GM12878 (cell line): ENCODE measurements around the gene LAD1. TPM values are rescaled to one million over a fixed set of nuclear protein-coding genes. Genes with fewer than 3 reads are reported as not detected.

Experiments
- ATAC-seq: fragments of 200-7000 bp; cut with Tn5 transposase; 3 replicates; pipeline ENCODE4 v1.9.1; 2020; ENCODE audit warnings: mild to moderate bottlenecking, moderate library complexity
- BruUV-seq: library from RNA; stranded (reverse); fragments of 400-500 nt; replicated peaks from 2 replicates; lab custom pipeline; 2021; lab: Mats Ljungman, UMichigan
- CTCF ChIA-PET: fragments of 300-600 bp; sonication (Branson Sonifier 250); formaldehyde crosslinking; extraction: SDS; loops from one replicate; lab custom pipeline; 2021; ENCODE audit warnings: inconsistent platforms; lab: Yijun Ruan, JAX
- POLR2A ChIA-PET: fragments of 350-600 bp; formaldehyde crosslinking; extraction: SDS; loops from one replicate; lab custom pipeline; 2021; ENCODE audit warnings: inconsistent platforms; lab: Charles Lee
- RAD21 ChIA-PET: fragments of 300-600 bp; sonication (Branson Sonifier 250); formaldehyde crosslinking; loops from one replicate; lab custom pipeline; 2023; ENCODE audit warnings: antibody characterized with exemption; ENCODE audit not compliant: unreplicated experiment; lab: Charles Lee
- SMC1A ChIA-PET: fragments of 300-600 bp; sonication (Branson Sonifier 250); formaldehyde crosslinking; loops from one replicate; lab custom pipeline; 2023; ENCODE audit not compliant: unreplicated experiment, uncharacterized antibody; lab: Charles Lee
- DNase-seq: peaks from one replicate; pipeline ENCODE4 v3.0.0-alpha.2; 2011; ENCODE audit warnings: low read depth, low spot score
- FAIRE-seq: peaks from 3 replicates; lab custom pipeline; 2011; peaks lifted over from hg19 to GRCh38; lab: Jason Lieb, UNC
- H2AFZ ChIP-seq: 2 replicates; pipeline ENCODE4 v1.6.0; 2011; ENCODE audit warnings: low read depth, low read length, control low read depth; ENCODE audit not compliant: control insufficient read depth
- H3K27ac ChIP-seq: 2 replicates; pipeline ENCODE4 v1.5.1; 2011; ENCODE audit warnings: control low read depth; ENCODE audit not compliant: control insufficient read depth, insufficient read depth
- H3K27me3 ChIP-seq, 2 experiments: replicated peaks in 1 of 2; 2 replicates each; pipeline versions ENCODE4 v1.6.0 to v1.6.1; 2011; ENCODE audit warnings: low read length in 1 of 2; ENCODE audit not compliant: control insufficient read depth in 2 of 2, insufficient read depth in 2 of 2
- H3K36me3 ChIP-seq, 2 experiments: 2 replicates each; pipeline ENCODE4 v1.5.1; 2011; ENCODE audit warnings: low read length in 1 of 2; ENCODE audit not compliant: control insufficient read depth in 2 of 2, insufficient read depth in 2 of 2
- H3K4me1 ChIP-seq: 2 replicates; pipeline ENCODE4 v1.6.1; 2011; ENCODE audit warnings: mild to moderate bottlenecking, low read length, moderate library complexity, mixed read lengths; ENCODE audit not compliant: control insufficient read depth, insufficient read depth
- H3K4me2 ChIP-seq: 2 replicates; pipeline ENCODE4 v1.6.0; 2011; ENCODE audit warnings: control low read depth; ENCODE audit not compliant: control insufficient read depth, insufficient read depth
- H3K4me3 ChIP-seq: fragments of 200-600 bp; sonication (generic); 2 replicates; pipeline ENCODE4 v1.5.1; 2016
- H3K79me2 ChIP-seq: 2 replicates; pipeline ENCODE4 v1.6.0; 2011; ENCODE audit warnings: low read length; ENCODE audit not compliant: control insufficient read depth, insufficient read depth
- H3K9ac ChIP-seq: 2 replicates; pipeline ENCODE4 v1.8.0; 2011; ENCODE audit warnings: low read length, control low read depth, mixed read lengths; ENCODE audit not compliant: control insufficient read depth, insufficient read depth
- H3K9me3 ChIP-seq: replicated peaks from 3 replicates; pipeline ENCODE4 v1.5.1; 2011; ENCODE audit warnings: mild to moderate bottlenecking, low read length; ENCODE audit not compliant: control insufficient read depth, insufficient read depth
- H4K20me1 ChIP-seq: 2 replicates; pipeline ENCODE4 v1.6.0; 2011; ENCODE audit not compliant: control insufficient read depth, insufficient read depth
- ATF2 ChIP-seq: IDR thresholded peaks from 2 replicates; pipeline ENCODE4 v1.6.1; 2012; ENCODE audit warnings: low read length, inconsistent platforms
- CREM ChIP-seq: IDR thresholded peaks from 2 replicates; pipeline ENCODE4 v1.6.1; 2014; ENCODE audit warnings: antibody characterized with exemption, low read depth
- EP300 ChIP-seq, 2 experiments: fragments of 150-350 bp in 1 of 2; IDR thresholded peaks; 2 replicates each; pipeline ENCODE4 v1.6.1; 2011 to 2012; ENCODE audit warnings: low read depth in 2 of 2, low read length in 2 of 2, borderline replicate concordance in 1 of 2, improper control_type of control experiment in 1 of 2, inconsistent platforms in 1 of 2; ENCODE audit not compliant: control insufficient read depth in 1 of 2
- ESRRA ChIP-seq: IDR thresholded peaks from 2 replicates; pipeline ENCODE4 v1.6.1; 2012; ENCODE audit warnings: mild to moderate bottlenecking, low read length, improper control_type of control experiment
- HDAC2 ChIP-seq: fragments of 200-600 bp; sonication (generic); IDR thresholded peaks from 2 replicates; pipeline ENCODE4 v1.6.1; 2017
- HDAC6 ChIP-seq: fragments of 200-600 bp; sonication (generic); IDR thresholded peaks from one replicate; pipeline ENCODE4 v1.8.0; 2017; ENCODE audit warnings: antibody characterized with exemption; ENCODE audit not compliant: unreplicated experiment
- IKZF2 ChIP-seq, 2 experiments: fragments of 450-650 bp; IDR thresholded peaks; 2 replicates each; pipeline ENCODE4 v1.6.1; 2017; ENCODE audit warnings: mild to moderate bottlenecking in 2 of 2, moderate library complexity in 2 of 2
- JUND ChIP-seq: IDR thresholded peaks from 2 replicates; pipeline ENCODE4 v1.6.1; 2012; ENCODE audit warnings: low read depth, mild to moderate bottlenecking, low read length, improper control_type of control experiment, moderate library complexity
- MEF2B ChIP-seq: fragments of 450-650 bp; IDR thresholded peaks from 2 replicates; pipeline ENCODE4 v1.6.1; 2018; ENCODE audit warnings: mild to moderate bottlenecking, moderate library complexity; ENCODE audit not compliant: partially characterized antibody, poor library complexity, severe bottlenecking
- MTA2 ChIP-seq: fragments of 450-650 bp; IDR thresholded peaks from 2 replicates; pipeline ENCODE4 v1.6.1; 2016; ENCODE audit warnings: low read depth, mild to moderate bottlenecking, moderate library complexity
- NR2F1 ChIP-seq: fragments of 450-650 bp; conservative IDR thresholded peaks from 2 replicates; pipeline ENCODE4 v1.6.1; 2017; ENCODE audit warnings: mild to moderate bottlenecking
- PAX5 ChIP-seq: IDR thresholded peaks from 2 replicates; pipeline ENCODE4 v1.6.1; 2011; ENCODE audit warnings: low read depth, low read length, borderline replicate concordance
- PAX8 ChIP-seq: fragments of 450-650 bp; IDR thresholded peaks from 2 replicates; pipeline ENCODE4 v1.6.1; 2017; ENCODE audit warnings: mild to moderate bottlenecking, moderate library complexity
- RAD21 ChIP-seq: IDR thresholded peaks from 2 replicates; pipeline ENCODE4 v1.6.1; 2011; ENCODE audit warnings: mild to moderate bottlenecking, low read depth, low read length, moderate library complexity; ENCODE audit not compliant: insufficient read depth
- SREBF2 ChIP-seq: IDR thresholded peaks from 2 replicates; pipeline ENCODE4 v1.6.1; 2012; ENCODE audit warnings: mild to moderate bottlenecking, low read length
- TBL1XR1 ChIP-seq: IDR thresholded peaks from 2 replicates; pipeline ENCODE4 v1.6.1; 2012; ENCODE audit warnings: low read depth, low read length, improper control_type of control experiment
- TCF3 ChIP-seq: IDR thresholded peaks from 2 replicates; pipeline ENCODE4 v1.6.1; 2012; ENCODE audit warnings: low read depth, mild to moderate bottlenecking, low read length, borderline replicate concordance; ENCODE audit not compliant: insufficient read depth
- WGBS: methylation state at CpG from one replicate; pipeline ENCODE4 v1.1.6; 2016; ENCODE audit warnings: low lambda C conversion rate; ENCODE audit not compliant: insufficient replicate concordance, insufficient coverage; ENCODE audit errors: missing lambda C conversion rate; 5-methylcytosine and 5-hydroxymethylcytosine counted together
- in situ Hi-C: fragments of 300-500 bp; cut with MboI; formaldehyde crosslinking; loops from 9 replicates; pipeline ENCODE4 v1.14.3; 2018; ENCODE audit warnings: mixed read lengths
- intact Hi-C: fragments of 100-400 bp; cut with micrococcal nuclease; formaldehyde crosslinking; loops from one replicate; pipeline ENCODE4 v1.14.2; 2022; ENCODE audit not compliant: unreplicated experiment
- polyA plus RNA-seq, 11 experiments: library from polyadenylated mRNA; depleted of rRNA in 4 of 11; unstranded in 6 of 11; stranded (reverse) in 5 of 11; fragments of >200 nt; fragmentation: Nextera tagmentation in 4 of 11; fragmentation: Illumina TruSeq in 1 of 11; extraction: Ambion mirVana in 4 of 11; extraction: Trizol in 1 of 11; gene quantifications; 1 replicate in 1 of 11; 2 replicates in 10 of 11; pipeline versions ENCODE4 v1.2.1 to v1.2.3, GENCODE V29; 2011 to 2016; ENCODE audit warnings: inconsistent platforms in 2 of 11, missing spikeins in 2 of 11, low read depth in 1 of 11
- total RNA-seq, 4 experiments: library from RNA; depleted of rRNA in 3 of 4; stranded (reverse); fragments of >200 nt in 3 of 4; fragmentation: Illumina TruSeq in 1 of 4; extraction: Trizol in 1 of 4; gene quantifications; 2 replicates each; pipeline versions ENCODE4 v1.2.1 to v1.2.3, GENCODE V29; 2013 to 2021
- TF ChIP-seq, protein P1 (sequence below): fragments of 450-650 bp; IDR thresholded peaks from 2 replicates; pipeline ENCODE4 v1.6.1; 2016; ENCODE audit warnings: mild to moderate bottlenecking
- TF ChIP-seq, protein P2 (sequence below): IDR thresholded peaks from 2 replicates; pipeline ENCODE4 v1.6.1; 2012; ENCODE audit warnings: low read depth, low read length, improper control_type of control experiment

The LAD1 gene
- total and polyA plus RNA-seq, 10 of the 15 experiments (the other 5 are each of a cell fraction or from before 2014, with no cell fraction given) = 0.05 to 0.48 (median 0.32) TPM; not detected in 3

DNA sequence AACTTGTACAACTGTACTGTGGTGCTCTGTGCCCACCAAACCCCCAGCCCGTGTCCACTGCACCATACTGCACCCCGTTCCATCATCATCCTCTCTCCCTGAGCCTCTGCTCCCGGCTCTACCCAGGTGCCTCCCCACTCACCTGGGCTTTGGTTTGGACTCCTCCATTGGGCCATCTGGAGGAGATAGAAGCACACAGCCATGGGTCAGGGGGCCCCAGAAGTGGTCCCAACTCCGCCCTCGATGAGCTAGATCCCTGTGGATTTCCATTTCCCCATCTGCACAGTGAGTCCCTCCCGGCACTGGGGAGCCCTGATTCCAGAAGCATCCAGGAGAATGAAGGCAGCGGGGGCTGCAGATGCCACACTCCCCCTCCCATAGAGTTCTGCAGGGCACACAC is 32.4 kb downstream of the LAD1 start:
- RAD21 ChIA-PET = no interaction called here
- no peak for ATAC-seq
- intact Hi-C loops = loop anchor here (10.0 kb wide), 1 partner anchor 282 kb away; no protein-coding TSS in a partner anchor

DNA sequence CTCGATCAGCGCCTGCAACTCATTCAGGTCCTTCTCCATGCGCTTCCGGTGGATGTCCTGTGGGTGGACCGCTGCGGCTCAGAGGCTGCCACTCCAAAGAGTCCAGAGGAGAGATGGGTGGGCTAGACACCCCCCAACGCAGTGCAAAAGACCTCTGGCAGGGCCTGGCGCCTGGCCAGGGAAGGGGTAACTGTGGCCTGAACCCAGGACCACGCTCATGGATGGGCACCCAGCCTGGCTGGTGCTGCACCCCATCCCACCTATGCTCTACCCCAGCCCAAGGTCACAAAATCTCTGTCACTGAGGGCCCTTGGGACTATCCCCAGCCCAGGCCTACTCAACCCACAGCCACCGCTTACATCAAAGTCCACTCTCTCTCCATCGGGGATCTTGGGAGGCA is 33.9 kb downstream of the LAD1 start:
- Histone ChIP-seq H2AFZ (no peak overlapping the region), H4K20me1 (no peaks in the 10 kb centered on the region), H3K4me2 (no peak overlapping the region), H3K4me1 (no peaks in the 10 kb centered on the region), H3K27me3 (peaks cover 3% of the 10 kb centered on the region in 2 experiments), H3K9ac (no peak overlapping the region), H3K4me3 (no peak overlapping the region), H3K79me2 (no peaks in the 10 kb centered on the region), H3K36me3 (no peaks in the 10 kb centered on the region), H3K27ac (no peak overlapping the region), H3K9me3 (no peaks in the 10 kb centered on the region)
- SMC1A ChIA-PET = no interaction called here
- intact Hi-C loops = loop anchor here (10.0 kb wide), 1 partner anchor 280 kb away; no protein-coding TSS in a partner anchor
- FAIRE-seq (no peak), DNase-seq (no peak), ATAC-seq (no peak)
- in situ Hi-C loops = no loop called here
- POLR2A ChIA-PET = no interaction called here
- CTCF ChIA-PET = interaction anchor here (0.6 to 1.2 kb wide), 3 partner anchors 15 to 147 kb away, joined by 3 read pairs; no protein-coding TSS in a partner anchor
- WGBS = 63% methylated on average over 11 of the region's 11 CpGs
- RAD21 ChIA-PET = no interaction called here
- BruUV-seq = no TSS peak
- TF ChIP-seq, protein P1, sequence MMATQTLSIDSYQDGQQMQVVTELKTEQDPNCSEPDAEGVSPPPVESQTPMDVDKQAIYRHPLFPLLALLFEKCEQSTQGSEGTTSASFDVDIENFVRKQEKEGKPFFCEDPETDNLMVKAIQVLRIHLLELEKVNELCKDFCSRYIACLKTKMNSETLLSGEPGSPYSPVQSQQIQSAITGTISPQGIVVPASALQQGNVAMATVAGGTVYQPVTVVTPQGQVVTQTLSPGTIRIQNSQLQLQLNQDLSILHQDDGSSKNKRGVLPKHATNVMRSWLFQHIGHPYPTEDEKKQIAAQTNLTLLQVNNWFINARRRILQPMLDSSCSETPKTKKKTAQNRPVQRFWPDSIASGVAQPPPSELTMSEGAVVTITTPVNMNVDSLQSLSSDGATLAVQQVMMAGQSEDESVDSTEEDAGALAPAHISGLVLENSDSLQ = no peak
- TF ChIP-seq PAX5 = no peak
- TF ChIP-seq, protein P2, sequence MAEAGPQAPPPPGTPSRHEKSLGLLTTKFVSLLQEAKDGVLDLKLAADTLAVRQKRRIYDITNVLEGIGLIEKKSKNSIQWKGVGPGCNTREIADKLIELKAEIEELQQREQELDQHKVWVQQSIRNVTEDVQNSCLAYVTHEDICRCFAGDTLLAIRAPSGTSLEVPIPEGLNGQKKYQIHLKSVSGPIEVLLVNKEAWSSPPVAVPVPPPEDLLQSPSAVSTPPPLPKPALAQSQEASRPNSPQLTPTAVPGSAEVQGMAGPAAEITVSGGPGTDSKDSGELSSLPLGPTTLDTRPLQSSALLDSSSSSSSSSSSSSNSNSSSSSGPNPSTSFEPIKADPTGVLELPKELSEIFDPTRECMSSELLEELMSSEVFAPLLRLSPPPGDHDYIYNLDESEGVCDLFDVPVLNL = no peak
- no peak for TF ChIP-seq JUND
- TF ChIP-seq MTA2 = no peak
- no peak for TF ChIP-seq MEF2B
- TF ChIP-seq HDAC6 = no peak
- no peak for TF ChIP-seq NR2F1
- TF ChIP-seq IKZF2 (IDR thresholded peaks at IDR 0.05) = no peak
- TF ChIP-seq TCF3 = no peak
- no peak for TF ChIP-seq ATF2
- TF ChIP-seq TBL1XR1 = no peak

More for the DNA sequence above, 32.4 kb downstream of the LAD1 start:
- TF ChIP-seq EP300 (IDR thresholded peaks at IDR 0.05; ENCODE audit: borderline replicate concordance in 1 of 2, control insufficient read depth in 1 of 2, low read depth in 2 of 2, low read length in 2 of 2) (no peak), CREM (no peak), HDAC2 (no peak), PAX8 (no peak), RAD21 (no peak), ESRRA (no peak), SREBF2 (no peak)
- TF ChIP-seq, all 136 proteins: peak for 0
- Histone ChIP-seq H3K27ac (no peak overlapping the region), H3K4me2 (no peak overlapping the region), H4K20me1 (no peaks in the 10 kb centered on the region), H3K36me3 (no peaks in the 10 kb centered on the region), H3K4me1 (no peaks in the 10 kb centered on the region), H3K27me3 (peaks cover 3% of the 10 kb centered on the region in 2 experiments), H3K9me3 (no peaks in the 10 kb centered on the region), H3K79me2 (no peaks in the 10 kb centered on the region), H3K9ac (no peak overlapping the region), H3K4me3 (no peak overlapping the region), H2AFZ (no peak overlapping the region)
- in situ Hi-C loops = no loop called here
- BruUV-seq = no TSS peak
- SMC1A ChIA-PET = no interaction called here
- POLR2A ChIA-PET = no interaction called here
- DNase-seq = no peak
- no peak for FAIRE-seq
- CTCF ChIA-PET = interaction anchor here (1.1 to 1.2 kb wide), 2 partner anchors 10 to 18 kb away, joined by 3 to 5 read pairs; no protein-coding TSS in a partner anchor
- WGBS = 9% methylated on average over 7 of the region's 7 CpGs
